ENCODE measurements around the gene TNXB.
"Not testable (repeated sequence)": the region's sequence is repeated elsewhere in the genome, so short reads cannot be mapped to it uniquely, and the experiment has no call there.

The TNXB gene

GRCh38 chr6:32082935-32083334, 26.2 kb downstream of the TNXB start:
- DNase-seq = no peak

- DNase-seq = no peak
These were observed 26.7 kb downstream of the TNXB start for GRCh38 chr6:32082478-32082877.

- DNase-seq = no peak
These were observed 27.8 kb downstream of the TNXB start for GRCh38 chr6:32081168-32081990.

- DNase-seq = no peak
These were observed 29.4 kb downstream of the TNXB start for GRCh38 chr6:32079566-32080290.

GRCh38 chr6:32076321-32076809, 32.8 kb downstream of the TNXB start:
- DNase-seq = no peak

- DNase-seq = no peak
These were observed 33.4 kb downstream of the TNXB start for GRCh38 chr6:32075781-32076180.

- DNase-seq = no peak
These were observed 34.1 kb downstream of the TNXB start for GRCh38 chr6:32074996-32075532.

- DNase-seq = no peak
These were observed 35.5 kb downstream of the TNXB start for GRCh38 chr6:32073613-32074012.

GRCh38 chr6:32073101-32073500, 36.0 kb downstream of the TNXB start:
- no peak for DNase-seq

- DNase-seq = no peak
These were observed 38.2 kb downstream of the TNXB start for GRCh38 chr6:32070814-32071543.

- DNase-seq = no peak
These were observed 39.1 kb downstream of the TNXB start for GRCh38 chr6:32069878-32070515.

GRCh38 chr6:32069460-32069859, 39.7 kb downstream of the TNXB start:
- no peak for DNase-seq

- DNase-seq = no peak
These were observed 40.3 kb downstream of the TNXB start for GRCh38 chr6:32068867-32069266.

- not testable (repeated sequence) for DNase-seq
These were observed 40.8 kb downstream of the TNXB start for GRCh38 chr6:32068315-32068714.

GRCh38 chr6:32067521-32067920, 41.6 kb downstream of the TNXB start:
- DNase-seq = not testable (repeated sequence)

- DNase-seq = no peak
These were observed 44.4 kb downstream of the TNXB start for GRCh38 chr6:32064706-32065105.

GRCh38 chr6:32060966-32061655, 48.0 kb downstream of the TNXB start:
- DNase-seq = no peak

GRCh38 chr6:32058511-32058963, 50.6 kb downstream of the TNXB start:
- no peak for DNase-seq

GRCh38 chr6:32057966-32058365, 51.2 kb downstream of the TNXB start:
- no peak for DNase-seq

- no peak for DNase-seq
These were observed 52.9 kb downstream of the TNXB start for GRCh38 chr6:32056254-32056653.

GRCh38 chr6:32055756-32056155, 53.4 kb downstream of the TNXB start:
- DNase-seq = not testable (repeated sequence)

- not testable (repeated sequence) for DNase-seq
These were observed 55.8 kb downstream of the TNXB start for GRCh38 chr6:32053314-32053713.
